ENCODE results near the gene THSD4.

The THSD4 gene

GRCh38 chr15:71515375-71516186, 400.3 kb downstream of the THSD4 start:
- no peak for DNase-seq

GRCh38 chr15:71517751-71518150, 402.5 kb downstream of the THSD4 start:
- no peak for DNase-seq

- no peak for DNase-seq
These were observed 403.4 kb downstream of the THSD4 start for GRCh38 chr15:71518661-71519060.

GRCh38 chr15:71526060-71526820, 411.0 kb downstream of the THSD4 start:
- peak; percentile 44 for DNase-seq

- DNase-seq, result no peak
These were observed 414.1 kb downstream of the THSD4 start for GRCh38 chr15:71529361-71529760.

GRCh38 chr15:71530116-71530515, 414.8 kb downstream of the THSD4 start:
- DNase-seq, result no peak

GRCh38 chr15:71532994-71533393, 417.7 kb downstream of the THSD4 start:
- DNase-seq, result no peak

- no peak for DNase-seq
These were observed 422.9 kb downstream of the THSD4 start for GRCh38 chr15:71538181-71538580.

GRCh38 chr15:71541746-71542145, 426.5 kb downstream of the THSD4 start:
- DNase-seq, result no peak

- DNase-seq, result no peak
These were observed 427.6 kb downstream of the THSD4 start for GRCh38 chr15:71542836-71543235.

- no peak for DNase-seq
These were observed 428.1 kb downstream of the THSD4 start for GRCh38 chr15:71543413-71543812.

GRCh38 chr15:71545223-71545760, 430.0 kb downstream of the THSD4 start:
- no peak for DNase-seq

GRCh38 chr15:71545923-71546322, 430.7 kb downstream of the THSD4 start:
- DNase-seq, result no peak

- DNase-seq, result peak; percentile 75
These were observed 431.7 kb downstream of the THSD4 start for GRCh38 chr15:71547011-71547410.

- no peak for DNase-seq
These were observed 433.1 kb downstream of the THSD4 start for GRCh38 chr15:71548401-71548807.

- no peak for DNase-seq
These were observed 433.8 kb downstream of the THSD4 start for GRCh38 chr15:71549091-71549490.

GRCh38 chr15:71549697-71550096, 434.4 kb downstream of the THSD4 start:
- no peak for DNase-seq

- DNase-seq, result no peak
These were observed 436.3 kb downstream of the THSD4 start for GRCh38 chr15:71551566-71551965.

GRCh38 chr15:71559098-71559497, 443.8 kb downstream of the THSD4 start:
- no peak for DNase-seq

GRCh38 chr15:71559616-71560015, 444.3 kb downstream of the THSD4 start:
- no peak for DNase-seq

GRCh38 chr15:71562251-71562650, 447.0 kb downstream of the THSD4 start:
- no peak for DNase-seq

- no peak for DNase-seq
These were observed 448.9 kb downstream of the THSD4 start for GRCh38 chr15:71564217-71564616.

GRCh38 chr15:71565006-71565405, 449.7 kb downstream of the THSD4 start:
- DNase-seq, result no peak

- no peak for DNase-seq
These were observed 450.4 kb downstream of the THSD4 start for GRCh38 chr15:71565631-71566160.

Measured in left hindlimb (tissue), 1 donor.